C4-2B (cell line): ENCODE data around the gene KCNQ1.

ENCODE experiments used
- H3K27ac ChIP-seq: fragments of 450-650 bp; 2 replicates; pipeline ENCODE4 v1.5.1; 2017
- ZFX ChIP-seq: fragments of 450-650 bp; IDR thresholded peaks from 2 replicates; pipeline ENCODE4 v1.6.1; 2017
- TF ChIP-seq, protein P1 (sequence below): fragments of 450-650 bp; conservative IDR thresholded peaks from 2 replicates; pipeline ENCODE4 v1.5.1; 2017; ENCODE audit warnings: mild to moderate bottlenecking

Gene KCNQ1

DNA sequence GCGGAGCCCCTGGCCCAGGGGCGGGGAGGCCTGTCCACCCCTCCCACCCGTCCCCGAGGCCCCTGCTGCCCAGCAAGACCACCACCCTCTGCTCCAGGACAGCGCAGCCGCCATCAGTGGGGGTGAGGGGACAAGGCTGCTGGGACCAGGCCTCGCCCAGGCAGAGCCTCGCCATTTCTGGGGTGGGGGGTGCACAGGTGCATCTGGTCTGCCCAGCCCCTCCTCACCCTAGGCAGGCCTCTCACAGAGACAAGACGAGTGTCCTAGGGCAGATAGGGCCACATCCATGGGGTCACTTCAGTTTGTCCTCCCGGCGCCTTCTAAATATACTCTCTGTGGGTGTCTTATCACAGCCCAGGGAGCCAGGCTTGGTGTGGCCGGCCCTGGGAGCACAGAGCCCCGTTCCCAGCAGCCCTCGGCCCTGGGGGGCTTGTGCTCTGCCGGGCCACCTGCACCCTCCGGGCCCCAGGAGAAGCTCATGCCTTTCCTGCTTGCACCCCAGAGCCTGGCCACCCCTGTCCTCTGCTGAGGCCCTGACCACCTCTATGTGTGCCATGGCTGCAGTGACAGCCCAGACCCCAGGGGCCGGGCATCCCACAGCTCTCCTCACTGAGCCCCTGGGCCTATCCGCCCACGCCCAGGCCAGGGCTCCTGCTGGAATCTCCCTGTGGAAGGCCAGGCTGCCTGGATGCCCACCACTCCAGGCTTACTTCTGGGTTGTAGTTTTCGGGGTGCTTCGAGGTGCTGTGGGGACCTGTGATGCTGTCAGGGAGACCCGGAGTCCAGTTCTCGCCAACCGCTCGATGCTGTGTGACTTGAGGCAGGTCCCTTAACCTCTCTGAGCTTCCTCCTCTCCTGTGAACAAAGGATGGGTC is 70.8 kb downstream of the KCNQ1 start:
- no peak overlapping the region for H3K27ac ChIP-seq
- TF ChIP-seq, protein P1, sequence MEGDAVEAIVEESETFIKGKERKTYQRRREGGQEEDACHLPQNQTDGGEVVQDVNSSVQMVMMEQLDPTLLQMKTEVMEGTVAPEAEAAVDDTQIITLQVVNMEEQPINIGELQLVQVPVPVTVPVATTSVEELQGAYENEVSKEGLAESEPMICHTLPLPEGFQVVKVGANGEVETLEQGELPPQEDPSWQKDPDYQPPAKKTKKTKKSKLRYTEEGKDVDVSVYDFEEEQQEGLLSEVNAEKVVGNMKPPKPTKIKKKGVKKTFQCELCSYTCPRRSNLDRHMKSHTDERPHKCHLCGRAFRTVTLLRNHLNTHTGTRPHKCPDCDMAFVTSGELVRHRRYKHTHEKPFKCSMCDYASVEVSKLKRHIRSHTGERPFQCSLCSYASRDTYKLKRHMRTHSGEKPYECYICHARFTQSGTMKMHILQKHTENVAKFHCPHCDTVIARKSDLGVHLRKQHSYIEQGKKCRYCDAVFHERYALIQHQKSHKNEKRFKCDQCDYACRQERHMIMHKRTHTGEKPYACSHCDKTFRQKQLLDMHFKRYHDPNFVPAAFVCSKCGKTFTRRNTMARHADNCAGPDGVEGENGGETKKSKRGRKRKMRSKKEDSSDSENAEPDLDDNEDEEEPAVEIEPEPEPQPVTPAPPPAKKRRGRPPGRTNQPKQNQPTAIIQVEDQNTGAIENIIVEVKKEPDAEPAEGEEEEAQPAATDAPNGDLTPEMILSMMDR: no peak
- TF ChIP-seq ZFX: no peak

DNA sequence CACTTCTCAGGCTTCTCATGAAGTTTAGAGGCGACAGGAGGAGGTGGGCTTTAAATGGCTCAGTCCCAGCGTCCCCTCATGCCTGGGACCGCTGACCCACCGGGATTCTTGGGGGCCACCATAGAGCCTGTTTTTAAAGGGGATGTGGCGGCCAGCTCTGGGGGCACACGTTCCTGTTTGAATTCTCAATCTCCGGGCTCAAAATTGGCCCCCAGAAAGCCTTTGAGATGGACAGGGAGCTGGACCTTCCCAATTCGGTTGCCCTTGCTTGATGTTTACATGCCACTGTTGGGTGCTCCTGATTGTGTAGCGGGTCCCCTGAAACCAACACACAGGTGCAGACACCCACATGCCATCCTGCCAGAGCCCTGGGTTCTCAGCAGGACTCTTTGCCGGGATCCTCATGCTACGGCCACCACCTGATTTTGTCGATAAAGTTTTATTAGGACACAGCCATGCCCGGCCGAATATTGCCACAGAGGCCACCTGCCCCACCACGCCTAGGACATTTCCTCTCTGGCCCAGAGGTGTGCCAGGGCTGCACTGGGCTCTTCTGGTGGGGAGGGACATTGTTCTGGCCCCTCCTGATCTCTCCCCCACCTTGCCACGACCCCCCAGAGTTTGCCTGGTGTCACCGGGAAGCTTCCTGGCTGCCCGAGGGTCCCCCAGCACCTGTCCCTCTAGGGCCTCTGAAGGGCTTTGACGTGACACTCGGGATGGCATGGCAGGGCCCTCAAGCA is 71.6 kb downstream of the KCNQ1 start:
- no peak overlapping the region for H3K27ac ChIP-seq
- TF ChIP-seq, protein P1: no peak
- no peak for TF ChIP-seq ZFX

DNA sequence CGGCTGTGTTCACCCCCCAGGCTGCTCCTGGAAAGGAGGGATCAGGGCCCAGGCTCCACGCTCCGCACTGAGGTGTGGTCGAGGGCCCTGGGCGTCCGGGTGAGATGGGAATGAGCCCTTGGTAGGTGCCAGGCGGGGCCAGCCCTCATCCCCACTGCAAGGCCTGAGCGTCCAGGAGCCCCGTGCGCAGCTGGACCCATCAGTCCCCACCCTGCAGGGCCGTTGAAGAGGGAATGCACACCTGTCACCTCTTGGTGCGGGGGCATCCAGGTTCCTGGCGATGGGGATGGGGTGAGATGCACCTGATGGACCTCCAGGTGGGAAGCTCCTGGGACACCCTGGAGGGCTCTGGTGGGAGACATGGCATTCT is 72.2 kb downstream of the KCNQ1 start:
- no peak for TF ChIP-seq ZFX
- TF ChIP-seq, protein P1: no peak
- no peak overlapping the region for H3K27ac ChIP-seq

DNA sequence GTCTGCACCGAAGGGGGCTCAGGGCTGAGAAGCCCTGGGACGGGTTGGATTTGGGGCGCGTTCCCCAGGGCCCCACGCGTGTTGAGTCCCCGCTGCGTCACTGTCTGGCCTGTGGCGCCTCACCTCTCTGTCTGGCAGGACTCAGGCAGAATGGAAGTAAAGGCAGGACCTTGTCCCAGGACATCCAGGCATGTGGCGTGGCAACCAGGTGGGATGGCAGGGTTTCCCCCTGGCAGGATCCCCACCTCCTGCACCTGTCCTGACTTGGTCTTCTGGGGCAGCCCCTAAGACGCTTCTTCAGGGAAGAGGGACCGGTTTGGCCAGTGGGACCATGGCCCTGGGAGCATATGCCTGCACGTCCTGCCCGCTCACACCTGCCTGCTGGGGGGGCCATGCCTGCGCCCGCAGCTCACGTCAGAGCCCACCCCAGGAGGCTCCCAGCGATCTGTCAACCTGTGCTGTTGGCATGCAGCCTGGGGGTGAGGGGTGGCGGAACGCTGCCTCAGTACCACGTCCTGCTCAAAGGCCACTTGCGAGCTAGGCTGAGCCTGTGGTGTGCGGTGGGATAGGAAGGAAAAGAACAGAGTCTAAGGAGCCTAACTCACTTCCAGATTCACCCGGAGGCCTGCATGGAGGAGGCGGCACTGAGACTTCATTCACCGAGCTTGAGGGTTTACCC is 72.7 kb downstream of the KCNQ1 start:
- TF ChIP-seq, protein P1: no peak
- no peak for TF ChIP-seq ZFX
- no peak overlapping the region for H3K27ac ChIP-seq

DNA sequence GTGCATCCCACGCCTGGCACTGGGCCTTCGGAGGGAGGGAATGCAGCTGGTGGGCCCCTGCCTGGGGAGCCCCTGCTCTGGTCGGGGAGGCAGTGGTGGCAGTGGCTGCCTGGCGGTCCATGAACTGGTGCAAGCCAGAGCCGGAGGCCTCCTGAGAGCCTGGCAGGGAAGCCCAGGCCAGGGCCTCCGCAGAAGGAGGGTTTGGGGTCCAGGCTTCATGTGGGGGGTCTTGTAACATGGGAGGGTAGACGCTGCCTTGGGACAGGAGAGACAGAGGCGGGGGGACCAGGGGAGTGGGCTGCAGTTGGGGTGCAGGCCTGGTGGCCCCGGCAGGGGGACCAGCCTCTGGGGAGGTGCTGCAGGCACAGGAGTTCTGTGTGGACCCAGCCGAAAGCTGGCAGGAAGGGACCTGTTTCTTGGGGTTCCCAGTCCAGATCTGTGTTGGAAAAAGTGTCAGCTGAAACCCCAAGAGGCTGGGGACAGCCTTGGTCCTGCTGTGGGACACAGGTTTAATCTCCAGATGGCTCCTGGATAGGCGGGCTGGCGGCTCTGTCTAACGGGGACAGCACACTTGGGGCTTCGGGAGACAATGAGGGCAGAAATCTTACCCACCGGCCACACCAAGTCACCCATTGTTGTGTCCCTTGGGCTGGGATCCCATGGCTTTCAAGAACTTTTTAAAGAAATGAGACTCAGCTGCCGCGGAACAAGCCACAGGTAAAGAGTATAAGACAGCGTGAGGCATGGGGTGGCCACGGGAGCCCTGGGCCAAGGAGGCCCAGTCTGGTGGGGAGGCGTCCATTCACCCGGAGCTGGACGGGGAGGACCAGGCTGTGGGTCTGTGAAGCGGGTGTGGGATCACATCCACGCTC is 73.5 kb downstream of the KCNQ1 start:
- TF ChIP-seq, protein P1: no peak
- TF ChIP-seq ZFX: no peak
- H3K27ac ChIP-seq: no peak overlapping the region

DNA sequence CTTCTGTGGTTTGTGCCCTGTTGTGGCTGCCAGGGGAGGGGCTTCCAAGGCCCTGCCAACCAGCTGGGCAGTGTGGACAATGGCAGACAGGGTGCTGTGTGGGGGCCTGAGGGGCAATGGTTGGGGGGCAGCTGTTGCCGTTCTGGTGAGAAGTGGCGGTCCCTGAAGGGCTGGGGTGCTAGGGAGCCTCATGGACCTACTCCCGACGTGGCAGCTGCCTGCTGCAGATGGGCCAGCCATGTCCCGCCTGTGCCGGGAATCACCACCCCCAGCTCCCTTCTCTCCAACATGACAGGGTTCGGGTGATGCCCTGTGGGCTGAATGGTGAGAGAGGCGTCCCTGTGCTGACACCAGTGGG is 74.2 kb downstream of the KCNQ1 start:
- TF ChIP-seq, protein P1: no peak
- TF ChIP-seq ZFX: no peak
- H3K27ac ChIP-seq: no peak overlapping the region
